IPS-NIHi7 (cell line): Measurements from ENCODE around the gene SERPINA6.
"Not testable (repeated sequence)": the region's sequence is repeated elsewhere in the genome, so short reads cannot be mapped to it uniquely, and the experiment has no call there.

Experiments
- DNase-seq: peaks from one replicate; pipeline ENCODE4 v3.0.0; 2012; ENCODE audit warnings: mixed read lengths; ENCODE audit errors: extremely low spot score

The SERPINA6 gene

GRCh38 chr14:94292872-94293577, 30.1 kb downstream of the SERPINA6 start, which contains the start of gene SERPINA10:
SERPINA10 (minus strand) TSS chr14:94293268; CDS start chr14:94290593, 2,675 bp downstream.
- peak; percentile 31 for DNase-seq

- no peak for DNase-seq
Observed at GRCh38 chr14:94292526-94292871, 30.6 kb downstream of the SERPINA6 start.

GRCh38 chr14:94291906-94292525, 31.1 kb downstream of the SERPINA6 start:
- DNase-seq: no peak

GRCh38 chr14:94291159-94291905, 31.8 kb downstream of the SERPINA6 start:
- DNase-seq: no peak

- no peak for DNase-seq
Observed at GRCh38 chr14:94290197-94290596, 32.9 kb downstream of the SERPINA6 start.

GRCh38 chr14:94288610-94289465, 34.3 kb downstream of the SERPINA6 start:
- DNase-seq: peak; percentile 67

DNA sequence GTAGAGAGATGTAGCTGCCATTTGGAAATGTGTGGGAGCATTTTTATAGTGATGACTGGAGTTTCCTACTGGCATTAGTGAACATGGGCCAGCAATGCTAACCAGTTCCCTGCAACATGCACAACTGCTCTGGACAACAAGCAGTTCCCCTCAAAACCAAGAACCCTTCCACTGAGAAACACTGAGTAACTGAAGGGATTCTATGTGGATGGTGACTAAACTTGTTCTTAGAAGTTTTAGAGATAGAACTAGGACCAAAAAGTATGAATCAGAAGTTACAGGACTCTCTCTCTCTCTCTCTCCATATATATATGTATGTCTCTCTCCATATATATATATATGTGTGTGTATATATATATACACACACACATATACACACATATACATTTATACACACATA, 38.0 kb downstream of the SERPINA6 start:
- no peak for DNase-seq

- no peak for DNase-seq
Observed at GRCh38 chr14:94284221-94284620, 38.9 kb downstream of the SERPINA6 start.

GRCh38 chr14:94282991-94283723, 40.0 kb downstream of the SERPINA6 start:
- DNase-seq: no peak

DNA sequence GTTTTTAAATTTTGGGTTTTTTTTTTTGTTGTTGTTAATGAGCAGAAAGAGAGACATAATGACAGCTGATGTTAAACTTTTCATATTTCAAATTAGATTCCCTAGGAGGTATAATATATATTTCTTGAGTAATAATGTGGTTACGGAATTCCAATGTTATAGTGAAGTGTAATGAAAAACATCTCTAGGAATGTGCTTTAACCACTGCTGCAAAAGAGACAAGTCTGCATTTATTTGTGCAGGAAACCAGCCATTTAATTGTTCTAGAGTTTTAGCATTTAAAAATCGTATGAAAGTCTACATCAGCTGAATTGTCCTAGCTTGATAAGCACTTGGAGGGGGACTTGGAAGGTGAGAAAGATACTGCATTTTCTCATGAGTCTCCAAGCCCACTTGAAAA, 44.4 kb downstream of the SERPINA6 start:
- no peak for DNase-seq

DNA sequence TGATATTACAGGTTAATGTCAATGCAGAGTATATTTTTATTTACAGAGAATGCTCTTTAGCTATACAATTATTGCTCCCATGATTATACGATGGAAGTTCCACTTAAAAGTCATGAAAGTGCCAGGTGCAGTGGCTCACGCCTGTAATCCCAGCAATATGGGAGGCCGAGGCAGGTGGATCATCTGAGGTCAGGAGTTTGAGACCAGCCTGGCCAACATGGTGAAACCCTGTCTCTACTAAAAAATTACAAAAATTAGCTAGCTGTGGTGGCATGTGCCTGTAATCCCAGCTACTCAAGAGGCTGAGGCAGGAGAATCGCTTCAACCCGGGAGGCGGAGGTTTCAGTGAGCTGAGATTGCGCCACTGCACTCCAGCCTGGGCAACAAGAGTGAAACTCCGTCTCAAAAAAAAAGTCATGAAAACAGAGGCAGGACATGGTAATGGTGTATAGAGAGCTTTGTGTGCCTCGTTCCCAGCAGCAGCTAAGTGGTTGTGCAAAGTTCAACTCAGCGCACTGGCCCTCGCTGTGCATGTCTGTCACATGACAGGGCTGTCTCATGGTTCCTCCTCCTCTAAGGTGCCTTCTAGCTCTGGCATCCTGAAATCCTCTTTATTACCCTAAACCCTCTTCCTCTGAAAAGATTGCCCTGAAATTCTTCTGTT, 46.1 kb downstream of the SERPINA6 start:
- DNase-seq: not testable (repeated sequence)

DNA sequence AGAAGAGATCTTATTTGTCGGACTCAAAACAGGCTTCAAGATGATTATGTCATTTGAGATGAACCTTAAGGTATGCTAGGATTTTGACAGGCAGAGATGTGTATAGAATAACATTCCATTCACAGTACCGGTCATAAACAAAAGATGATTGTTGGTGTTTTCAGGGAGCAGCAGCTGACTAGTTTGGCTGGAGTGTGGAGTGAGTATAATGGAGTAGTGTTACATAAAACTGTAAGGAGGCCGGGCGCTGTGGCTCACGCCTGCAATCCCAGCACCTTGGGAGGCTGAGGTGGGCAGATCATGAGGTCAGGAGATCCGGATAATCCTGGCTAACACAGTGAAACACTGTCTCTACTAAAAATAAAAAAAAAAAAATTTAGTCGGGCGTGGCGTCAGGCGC, 54.0 kb downstream of the SERPINA6 start:
- no peak for DNase-seq

- DNase-seq: not testable (repeated sequence)
Observed at GRCh38 chr14:94268582-94268981, 54.6 kb downstream of the SERPINA6 start.

- DNase-seq: no peak
Observed at GRCh38 chr14:94267352-94267751, 55.8 kb downstream of the SERPINA6 start.

DNA sequence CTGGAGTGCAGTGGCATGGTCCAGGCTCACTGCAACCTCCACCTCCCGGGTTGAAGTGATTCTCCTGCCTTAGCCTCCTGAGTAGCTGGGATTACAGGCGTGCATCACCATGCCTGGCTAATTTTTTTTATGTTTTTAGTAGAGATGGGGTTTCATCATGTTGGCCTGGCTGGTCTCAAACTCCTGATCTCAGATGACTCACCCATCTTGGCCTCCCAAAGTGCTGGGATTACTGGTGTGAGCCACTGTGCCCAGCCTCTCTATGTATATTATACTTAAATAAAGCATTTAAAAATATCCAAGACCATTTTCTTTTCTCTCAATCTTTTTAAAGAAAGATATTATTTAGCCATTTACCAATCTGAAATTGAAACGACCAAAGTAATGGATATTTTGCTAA, 58.9 kb downstream of the SERPINA6 start:
- DNase-seq: not testable (repeated sequence)
